HepG2 (cell line): Measurements from ENCODE around the gene VPS25. TPM values are rescaled to one million over a fixed set of nuclear protein-coding genes. Genes with fewer than 3 reads are reported as not detected.

ENCODE experiments used
- AFF4 ChIP-seq: sonication (generic); formaldehyde crosslinking; IDR thresholded peaks from 2 replicates; pipeline ENCODE4 v1.4.0; 2020; ENCODE audit warnings: missing genetic modification reagents
- PRDM10 ChIP-seq: sonication (generic); formaldehyde crosslinking; IDR thresholded peaks from 2 replicates; pipeline ENCODE4 v1.4.0; 2020; ENCODE audit warnings: low read depth, missing genetic modification reagents
- SETDB1 ChIP-seq: sonication (generic); formaldehyde crosslinking; IDR thresholded peaks from 2 replicates; pipeline ENCODE4 v1.5.1; 2020; ENCODE audit warnings: missing genetic modification reagents, mild to moderate bottlenecking, borderline replicate concordance
- SRY ChIP-seq: sonication (generic); formaldehyde crosslinking; IDR thresholded peaks from 2 replicates; pipeline ENCODE4 v1.8.0; 2022; ENCODE audit warnings: mild to moderate bottlenecking, missing genetic modification reagents
- ZNF331 ChIP-seq: sonication (generic); formaldehyde crosslinking; IDR thresholded peaks from 2 replicates; pipeline ENCODE4 v1.4.0; 2020; ENCODE audit warnings: missing genetic modification reagents
- ZNF430 ChIP-seq: sonication (generic); formaldehyde crosslinking; IDR thresholded peaks from 2 replicates; pipeline ENCODE4 v1.9.0; 2021; ENCODE audit warnings: mild to moderate bottlenecking, missing genetic modification reagents
- polyA plus RNA-seq, 8 experiments: library from polyadenylated mRNA; depleted of rRNA in 3 of 8; stranded (reverse) in 7 of 8; unstranded in 1 of 8; fragments of >200 nt; fragmentation: Illumina TruSeq in 4 of 8; extraction: Trizol in 4 of 8; gene quantifications; 2 replicates each; pipeline versions ENCODE4 v1.2.1 to v1.2.3, GENCODE V29; 2011 to 2016; ENCODE audit warnings: low read depth in 4 of 8, missing spikeins in 1 of 8, mixed read lengths in 1 of 8; ENCODE audit not compliant: insufficient read depth in 1 of 8
- total RNA-seq, 5 experiments: library from RNA; depleted of rRNA; stranded (reverse); fragments of >200 nt; fragmentation: Illumina TruSeq; extraction: Trizol; gene quantifications; 2 replicates each; pipeline ENCODE4 v1.2.3, GENCODE V29; 2016; ENCODE audit warnings: low read depth in 1 of 5

VPS25 gene
- total and polyA plus RNA-seq, 2 of the 13 experiments (the other 11 are each of a cell fraction or from before 2014, with no cell fraction given) = 161 to 249 TPM

GRCh38 chr17:42781639-42782165, 8.5 kb downstream of the VPS25 start (continued):
- TF ChIP-seq PRDM10 (CRISPR knock-in tag) (0 out of 2 replicates have a peak, but pooled peaks have one; percentile 25), AFF4 (CRISPR knock-in tag) (0 out of 2 replicates have a peak, but pooled peaks have one; percentile 4), SETDB1 (CRISPR knock-in tag) (no peak), ZNF430 (CRISPR knock-in tag) (0 out of 2 replicates have a peak, but pooled peaks have one; percentile 56), ZNF331 (CRISPR knock-in tag) (no peak), SRY (CRISPR knock-in tag) (0 out of 2 replicates have a peak, but pooled peaks have one; percentile 11)
- TF ChIP-seq, all 625 proteins: peak for 17
